GM12878 (cell line): ENCODE measurements around the gene NIPSNAP3A. TPM values are rescaled to one million over a fixed set of nuclear protein-coding genes. Genes with fewer than 3 reads are reported as not detected.

Experiments used
- ATAC-seq: fragments of 200-7000 bp; cut with Tn5 transposase; 3 replicates; pipeline ENCODE4 v1.9.1; 2020; ENCODE audit warnings: mild to moderate bottlenecking, moderate library complexity
- BruUV-seq: library from RNA; stranded (reverse); fragments of 400-500 nt; replicated peaks from 2 replicates; lab custom pipeline; 2021; lab: Mats Ljungman, UMichigan
- CTCF ChIA-PET: fragments of 300-600 bp; sonication (Branson Sonifier 250); formaldehyde crosslinking; extraction: SDS; loops from one replicate; lab custom pipeline; 2021; ENCODE audit warnings: inconsistent platforms; lab: Yijun Ruan, JAX
- POLR2A ChIA-PET: fragments of 350-600 bp; formaldehyde crosslinking; extraction: SDS; loops from one replicate; lab custom pipeline; 2021; ENCODE audit warnings: inconsistent platforms; lab: Charles Lee
- RAD21 ChIA-PET: fragments of 300-600 bp; sonication (Branson Sonifier 250); formaldehyde crosslinking; loops from one replicate; lab custom pipeline; 2023; ENCODE audit warnings: antibody characterized with exemption; ENCODE audit not compliant: unreplicated experiment; lab: Charles Lee
- SMC1A ChIA-PET: fragments of 300-600 bp; sonication (Branson Sonifier 250); formaldehyde crosslinking; loops from one replicate; lab custom pipeline; 2023; ENCODE audit not compliant: unreplicated experiment, uncharacterized antibody; lab: Charles Lee
- DNase-seq: peaks from one replicate; pipeline ENCODE4 v3.0.0-alpha.2; 2011; ENCODE audit warnings: low read depth, low spot score
- FAIRE-seq: peaks from 3 replicates; lab custom pipeline; 2011; peaks lifted over from hg19 to GRCh38; lab: Jason Lieb, UNC
- H2AFZ ChIP-seq: 2 replicates; pipeline ENCODE4 v1.6.0; 2011; ENCODE audit warnings: low read depth, low read length, control low read depth; ENCODE audit not compliant: control insufficient read depth
- H3K27ac ChIP-seq: 2 replicates; pipeline ENCODE4 v1.5.1; 2011; ENCODE audit warnings: control low read depth; ENCODE audit not compliant: control insufficient read depth, insufficient read depth
- H3K27me3 ChIP-seq, 2 experiments: replicated peaks in 1 of 2; 2 replicates each; pipeline versions ENCODE4 v1.6.0 to v1.6.1; 2011; ENCODE audit warnings: low read length in 1 of 2; ENCODE audit not compliant: control insufficient read depth in 2 of 2, insufficient read depth in 2 of 2
- H3K36me3 ChIP-seq, 2 experiments: 2 replicates each; pipeline ENCODE4 v1.5.1; 2011; ENCODE audit warnings: low read length in 1 of 2; ENCODE audit not compliant: control insufficient read depth in 2 of 2, insufficient read depth in 2 of 2
- H3K4me1 ChIP-seq: 2 replicates; pipeline ENCODE4 v1.6.1; 2011; ENCODE audit warnings: mild to moderate bottlenecking, low read length, moderate library complexity, mixed read lengths; ENCODE audit not compliant: control insufficient read depth, insufficient read depth
- H3K4me2 ChIP-seq: 2 replicates; pipeline ENCODE4 v1.6.0; 2011; ENCODE audit warnings: control low read depth; ENCODE audit not compliant: control insufficient read depth, insufficient read depth
- H3K4me3 ChIP-seq: fragments of 200-600 bp; sonication (generic); 2 replicates; pipeline ENCODE4 v1.5.1; 2016
- H3K79me2 ChIP-seq: 2 replicates; pipeline ENCODE4 v1.6.0; 2011; ENCODE audit warnings: low read length; ENCODE audit not compliant: control insufficient read depth, insufficient read depth
- H3K9ac ChIP-seq: 2 replicates; pipeline ENCODE4 v1.8.0; 2011; ENCODE audit warnings: low read length, control low read depth, mixed read lengths; ENCODE audit not compliant: control insufficient read depth, insufficient read depth
- H3K9me3 ChIP-seq: replicated peaks from 3 replicates; pipeline ENCODE4 v1.5.1; 2011; ENCODE audit warnings: mild to moderate bottlenecking, low read length; ENCODE audit not compliant: control insufficient read depth, insufficient read depth
- H4K20me1 ChIP-seq: 2 replicates; pipeline ENCODE4 v1.6.0; 2011; ENCODE audit not compliant: control insufficient read depth, insufficient read depth
- EED ChIP-seq: sonication (generic); IDR thresholded peaks from 2 replicates; pipeline ENCODE4 v1.6.1; 2016; ENCODE audit warnings: antibody characterized with exemption, low read depth
- HCFC1 ChIP-seq: fragments of 150-350 bp; IDR thresholded peaks from 2 replicates; pipeline ENCODE4 v1.6.1; 2014; ENCODE audit warnings: low read length
- NR2F1 ChIP-seq: fragments of 450-650 bp; conservative IDR thresholded peaks from 2 replicates; pipeline ENCODE4 v1.6.1; 2017; ENCODE audit warnings: mild to moderate bottlenecking
- PAX8 ChIP-seq: fragments of 450-650 bp; IDR thresholded peaks from 2 replicates; pipeline ENCODE4 v1.6.1; 2017; ENCODE audit warnings: mild to moderate bottlenecking, moderate library complexity
- SP1 ChIP-seq: IDR thresholded peaks from one replicate; pipeline ENCODE4 v1.6.1; 2011; ENCODE audit warnings: low read depth, low read length
- ZBTB40 ChIP-seq: fragments of 450-650 bp; IDR thresholded peaks from 2 replicates; pipeline ENCODE4 v1.6.1; 2016; ENCODE audit warnings: mild to moderate bottlenecking, moderate library complexity, borderline replicate concordance
- WGBS: methylation state at CpG from one replicate; pipeline ENCODE4 v1.1.6; 2016; ENCODE audit warnings: low lambda C conversion rate; ENCODE audit not compliant: insufficient replicate concordance, insufficient coverage; ENCODE audit errors: missing lambda C conversion rate; 5-methylcytosine and 5-hydroxymethylcytosine counted together
- in situ Hi-C: fragments of 300-500 bp; cut with MboI; formaldehyde crosslinking; loops from 9 replicates; pipeline ENCODE4 v1.14.3; 2018; ENCODE audit warnings: mixed read lengths
- intact Hi-C: fragments of 100-400 bp; cut with micrococcal nuclease; formaldehyde crosslinking; loops from one replicate; pipeline ENCODE4 v1.14.2; 2022; ENCODE audit not compliant: unreplicated experiment
- polyA plus RNA-seq, 11 experiments: library from polyadenylated mRNA; depleted of rRNA in 4 of 11; unstranded in 6 of 11; stranded (reverse) in 5 of 11; fragments of >200 nt; fragmentation: Nextera tagmentation in 4 of 11; fragmentation: Illumina TruSeq in 1 of 11; extraction: Ambion mirVana in 4 of 11; extraction: Trizol in 1 of 11; gene quantifications; 1 replicate in 1 of 11; 2 replicates in 10 of 11; pipeline versions ENCODE4 v1.2.1 to v1.2.3, GENCODE V29; 2011 to 2016; ENCODE audit warnings: inconsistent platforms in 2 of 11, missing spikeins in 2 of 11, low read depth in 1 of 11
- total RNA-seq, 4 experiments: library from RNA; depleted of rRNA in 3 of 4; stranded (reverse); fragments of >200 nt in 3 of 4; fragmentation: Illumina TruSeq in 1 of 4; extraction: Trizol in 1 of 4; gene quantifications; 2 replicates each; pipeline versions ENCODE4 v1.2.1 to v1.2.3, GENCODE V29; 2013 to 2021
- TF ChIP-seq, protein P1 (sequence below): fragments of 150-350 bp; IDR thresholded peaks from 2 replicates; pipeline ENCODE4 v1.6.1; 2016; ENCODE audit warnings: low read depth, low read length
- TF ChIP-seq, protein P2 (sequence below): fragments of 450-650 bp; IDR thresholded peaks from 2 replicates; pipeline ENCODE4 v1.6.1; 2018; ENCODE audit warnings: mild to moderate bottlenecking, low read depth, moderate library complexity; ENCODE audit not compliant: partially characterized antibody

The NIPSNAP3A gene
- total and polyA plus RNA-seq, 10 of the 15 experiments (the other 5 are each of a cell fraction or from before 2014, with no cell fraction given), result 19.1 to 87.2 (median 34.0) TPM

DNA sequence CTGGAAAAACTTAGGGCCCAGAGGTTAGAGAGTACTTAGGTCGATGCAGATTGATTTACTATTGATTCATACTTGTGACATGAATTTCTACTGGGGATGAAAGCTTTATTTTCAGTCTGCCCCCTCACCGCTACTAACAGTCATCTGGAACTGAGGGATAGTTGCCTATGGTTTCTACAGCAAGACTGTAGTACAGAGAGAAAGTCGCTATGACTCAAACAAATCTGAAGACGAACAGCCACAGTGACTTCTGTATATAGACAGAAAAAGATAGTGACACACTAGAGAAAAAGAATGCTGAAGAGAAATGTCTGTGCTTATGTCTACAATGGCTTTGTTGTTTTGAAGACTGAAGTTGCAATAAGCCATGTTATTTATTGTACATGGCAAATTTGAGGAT is 35.9 kb upstream of the NIPSNAP3A start (continued):
- TF ChIP-seq ZBTB40 (no peak), HCFC1 (no peak), SP1 (no peak), EED (no peak)

DNA sequence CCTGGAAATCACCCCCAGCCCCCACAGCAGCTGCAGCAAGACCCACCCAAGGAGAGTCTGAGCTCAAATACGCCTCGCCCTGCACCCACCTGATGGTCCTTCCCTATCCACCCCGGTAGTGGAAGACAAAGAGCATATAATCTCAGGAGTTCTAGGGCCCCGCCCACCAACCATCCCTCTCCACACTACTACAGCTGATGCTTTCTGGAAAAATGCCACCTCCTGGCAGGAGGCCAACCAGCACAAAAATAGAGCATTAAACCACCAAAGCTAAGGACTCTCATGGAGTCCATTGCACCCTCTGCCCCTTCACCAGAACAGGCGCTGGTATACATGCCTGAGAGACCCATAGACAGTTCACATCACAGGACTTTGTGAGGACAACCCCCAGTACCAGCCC is 22.5 kb upstream of the NIPSNAP3A start:
- H3K27me3 ChIP-seq, result no peaks in the 10 kb centered on the region
- BruUV-seq, result no TSS peak
- H3K27ac ChIP-seq, result no peak overlapping the region
- POLR2A ChIA-PET, result no interaction called here
- DNase-seq, result no peak
- no peaks in the 10 kb centered on the region for H3K9me3 ChIP-seq
- H3K79me2 ChIP-seq, result no peaks in the 10 kb centered on the region
- no peaks in the 10 kb centered on the region for H4K20me1 ChIP-seq
- RAD21 ChIA-PET, result no interaction called here
- no peak for ATAC-seq
- WGBS, result 47% methylated on average over 5 of the region's 5 CpGs
- in situ Hi-C loops (no loop called here), intact Hi-C loops (no loop called here)
- H3K4me1 ChIP-seq, result no peaks in the 10 kb centered on the region
- SMC1A ChIA-PET, result no interaction called here
- no peak overlapping the region for H3K9ac ChIP-seq
- H3K36me3 ChIP-seq, result no peaks in the 10 kb centered on the region
- CTCF ChIA-PET, result interaction anchor here (1.6 kb wide), 1 partner anchor 18 kb away, joined by 3 read pairs; no protein-coding TSS in a partner anchor
- no peak overlapping the region for H3K4me2 ChIP-seq
- no peak for FAIRE-seq
- H2AFZ ChIP-seq, result no peak overlapping the region
- no peak overlapping the region for H3K4me3 ChIP-seq
- TF ChIP-seq ZBTB40 (no peak), PAX8 (no peak), NR2F1 (no peak)
- TF ChIP-seq, protein P1, sequence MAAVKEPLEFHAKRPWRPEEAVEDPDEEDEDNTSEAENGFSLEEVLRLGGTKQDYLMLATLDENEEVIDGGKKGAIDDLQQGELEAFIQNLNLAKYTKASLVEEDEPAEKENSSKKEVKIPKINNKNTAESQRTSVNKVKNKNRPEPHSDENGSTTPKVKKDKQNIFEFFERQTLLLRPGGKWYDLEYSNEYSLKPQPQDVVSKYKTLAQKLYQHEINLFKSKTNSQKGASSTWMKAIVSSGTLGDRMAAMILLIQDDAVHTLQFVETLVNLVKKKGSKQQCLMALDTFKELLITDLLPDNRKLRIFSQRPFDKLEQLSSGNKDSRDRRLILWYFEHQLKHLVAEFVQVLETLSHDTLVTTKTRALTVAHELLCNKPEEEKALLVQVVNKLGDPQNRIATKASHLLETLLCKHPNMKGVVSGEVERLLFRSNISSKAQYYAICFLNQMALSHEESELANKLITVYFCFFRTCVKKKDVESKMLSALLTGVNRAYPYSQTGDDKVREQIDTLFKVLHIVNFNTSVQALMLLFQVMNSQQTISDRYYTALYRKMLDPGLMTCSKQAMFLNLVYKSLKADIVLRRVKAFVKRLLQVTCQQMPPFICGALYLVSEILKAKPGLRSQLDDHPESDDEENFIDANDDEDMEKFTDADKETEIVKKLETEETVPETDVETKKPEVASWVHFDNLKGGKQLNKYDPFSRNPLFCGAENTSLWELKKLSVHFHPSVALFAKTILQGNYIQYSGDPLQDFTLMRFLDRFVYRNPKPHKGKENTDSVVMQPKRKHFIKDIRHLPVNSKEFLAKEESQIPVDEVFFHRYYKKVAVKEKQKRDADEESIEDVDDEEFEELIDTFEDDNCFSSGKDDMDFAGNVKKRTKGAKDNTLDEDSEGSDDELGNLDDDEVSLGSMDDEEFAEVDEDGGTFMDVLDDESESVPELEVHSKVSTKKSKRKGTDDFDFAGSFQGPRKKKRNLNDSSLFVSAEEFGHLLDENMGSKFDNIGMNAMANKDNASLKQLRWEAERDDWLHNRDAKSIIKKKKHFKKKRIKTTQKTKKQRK, result no peak
- TF ChIP-seq, protein P2, sequence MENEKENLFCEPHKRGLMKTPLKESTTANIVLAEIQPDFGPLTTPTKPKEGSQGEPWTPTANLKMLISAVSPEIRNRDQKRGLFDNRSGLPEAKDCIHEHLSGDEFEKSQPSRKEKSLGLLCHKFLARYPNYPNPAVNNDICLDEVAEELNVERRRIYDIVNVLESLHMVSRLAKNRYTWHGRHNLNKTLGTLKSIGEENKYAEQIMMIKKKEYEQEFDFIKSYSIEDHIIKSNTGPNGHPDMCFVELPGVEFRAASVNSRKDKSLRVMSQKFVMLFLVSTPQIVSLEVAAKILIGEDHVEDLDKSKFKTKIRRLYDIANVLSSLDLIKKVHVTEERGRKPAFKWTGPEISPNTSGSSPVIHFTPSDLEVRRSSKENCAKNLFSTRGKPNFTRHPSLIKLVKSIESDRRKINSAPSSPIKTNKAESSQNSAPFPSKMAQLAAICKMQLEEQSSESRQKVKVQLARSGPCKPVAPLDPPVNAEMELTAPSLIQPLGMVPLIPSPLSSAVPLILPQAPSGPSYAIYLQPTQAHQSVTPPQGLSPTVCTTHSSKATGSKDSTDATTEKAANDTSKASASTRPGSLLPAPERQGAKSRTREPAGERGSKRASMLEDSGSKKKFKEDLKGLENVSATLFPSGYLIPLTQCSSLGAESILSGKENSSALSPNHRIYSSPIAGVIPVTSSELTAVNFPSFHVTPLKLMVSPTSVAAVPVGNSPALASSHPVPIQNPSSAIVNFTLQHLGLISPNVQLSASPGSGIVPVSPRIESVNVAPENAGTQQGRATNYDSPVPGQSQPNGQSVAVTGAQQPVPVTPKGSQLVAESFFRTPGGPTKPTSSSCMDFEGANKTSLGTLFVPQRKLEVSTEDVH, result no peak
